ENCODE measurements around the gene DNAH3. TPM values are rescaled to one million over a fixed set of nuclear protein-coding genes. Genes with fewer than 3 reads are reported as not detected.

Gene DNAH3
- total RNA-seq, 2 donors from 2014 or later: 0.40 to 0.82 TPM

DNA sequence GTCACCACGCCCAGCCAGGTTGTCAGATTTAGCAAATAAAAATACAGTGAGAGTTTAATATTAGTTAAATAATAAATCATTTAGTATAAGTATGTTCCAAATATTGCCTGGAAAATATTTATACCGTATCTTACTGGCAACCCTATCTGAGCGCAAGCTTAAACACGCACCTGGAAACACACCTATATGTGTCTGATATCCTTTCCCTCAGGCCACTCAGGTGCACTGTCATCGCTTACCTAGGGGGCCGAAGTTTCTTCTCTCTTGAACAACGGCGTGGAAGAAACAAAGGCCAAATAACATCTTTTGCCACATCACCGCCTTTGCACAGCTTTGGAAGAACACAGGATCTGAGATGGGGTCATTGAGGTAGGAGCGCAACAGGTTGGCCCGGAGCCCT, 196.1 kb downstream of the DNAH3 start:
- no peak overlapping the region for H3K9ac ChIP-seq (ENCODE audit: extremely low read depth, low read length, poor library complexity, severe bottlenecking)
- Mint-ChIP-seq H3K27me3 (ENCODE audit: insufficient read depth) (no peaks in the 10 kb centered on the region), H3K36me3 (ENCODE audit: low read depth) (no peaks in the 10 kb centered on the region), H3K9me3 (no peaks in the 10 kb centered on the region), H3K27ac (no peak overlapping the region), H3K4me1 (no peaks in the 10 kb centered on the region), H3K4me3 (no peak overlapping the region)
- H3K4me3 ChIP-seq (ENCODE audit: low read length): no peak overlapping the region
- H3K27ac ChIP-seq (ENCODE audit: low read depth, low read length): no peak overlapping the region
- H3K4me1 ChIP-seq (ENCODE audit: control insufficient read depth, insufficient read depth, low read length): no peaks in the 10 kb centered on the region
- H3K9me3 ChIP-seq (ENCODE audit: control insufficient read depth, low read length): no peaks in the 10 kb centered on the region
- no peak for DNase-seq
- H3K36me3 ChIP-seq (ENCODE audit: control insufficient read depth, insufficient read depth, low read length): no peaks in the 10 kb centered on the region
- 95 to 96% methylated on average over 7 to 11 of the region's 11 CpGs for WGBS, 2 experiments (ENCODE audit: insufficient coverage in 1 of 2, insufficient read length in 1 of 2)
- TF ChIP-seq, protein P1, sequence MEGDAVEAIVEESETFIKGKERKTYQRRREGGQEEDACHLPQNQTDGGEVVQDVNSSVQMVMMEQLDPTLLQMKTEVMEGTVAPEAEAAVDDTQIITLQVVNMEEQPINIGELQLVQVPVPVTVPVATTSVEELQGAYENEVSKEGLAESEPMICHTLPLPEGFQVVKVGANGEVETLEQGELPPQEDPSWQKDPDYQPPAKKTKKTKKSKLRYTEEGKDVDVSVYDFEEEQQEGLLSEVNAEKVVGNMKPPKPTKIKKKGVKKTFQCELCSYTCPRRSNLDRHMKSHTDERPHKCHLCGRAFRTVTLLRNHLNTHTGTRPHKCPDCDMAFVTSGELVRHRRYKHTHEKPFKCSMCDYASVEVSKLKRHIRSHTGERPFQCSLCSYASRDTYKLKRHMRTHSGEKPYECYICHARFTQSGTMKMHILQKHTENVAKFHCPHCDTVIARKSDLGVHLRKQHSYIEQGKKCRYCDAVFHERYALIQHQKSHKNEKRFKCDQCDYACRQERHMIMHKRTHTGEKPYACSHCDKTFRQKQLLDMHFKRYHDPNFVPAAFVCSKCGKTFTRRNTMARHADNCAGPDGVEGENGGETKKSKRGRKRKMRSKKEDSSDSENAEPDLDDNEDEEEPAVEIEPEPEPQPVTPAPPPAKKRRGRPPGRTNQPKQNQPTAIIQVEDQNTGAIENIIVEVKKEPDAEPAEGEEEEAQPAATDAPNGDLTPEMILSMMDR (conservative IDR thresholded peaks at IDR 0.05): no peak
- H3K27me3 ChIP-seq (ENCODE audit: control insufficient read depth, insufficient read depth, low read length, poor library complexity, severe bottlenecking): no peaks in the 10 kb centered on the region

- Mint-ChIP-seq H3K36me3 (ENCODE audit: low read depth) (no peaks in the 10 kb centered on the region), H3K4me3 (no peak overlapping the region), H3K27ac (no peak overlapping the region), H3K27me3 (ENCODE audit: insufficient read depth) (no peaks in the 10 kb centered on the region), H3K4me1 (no peaks in the 10 kb centered on the region), H3K9me3 (no peaks in the 10 kb centered on the region)
- Histone ChIP-seq H3K27ac (ENCODE audit: low read depth, low read length) (no peak overlapping the region), H3K9ac (ENCODE audit: extremely low read depth, low read length, poor library complexity, severe bottlenecking) (no peak overlapping the region), H3K27me3 (ENCODE audit: control insufficient read depth, insufficient read depth, low read length, poor library complexity, severe bottlenecking) (no peaks in the 10 kb centered on the region), H3K36me3 (ENCODE audit: control insufficient read depth, insufficient read depth, low read length) (no peaks in the 10 kb centered on the region), H3K4me3 (ENCODE audit: low read length) (no peak overlapping the region), H3K9me3 (ENCODE audit: control insufficient read depth, low read length) (no peaks in the 10 kb centered on the region), H3K4me1 (ENCODE audit: control insufficient read depth, insufficient read depth, low read length) (no peaks in the 10 kb centered on the region)
- 91 to 93% methylated on average over 12 to 13 of the region's 13 CpGs for WGBS, 2 experiments (ENCODE audit: insufficient coverage in 1 of 2, insufficient read length in 1 of 2)
- no peak for DNase-seq
- TF ChIP-seq, protein P1 (conservative IDR thresholded peaks at IDR 0.05): no peak
Measured at GRCh38 chr16:20952139-20952920, 198.3 kb downstream of the DNAH3 start.

DNA sequence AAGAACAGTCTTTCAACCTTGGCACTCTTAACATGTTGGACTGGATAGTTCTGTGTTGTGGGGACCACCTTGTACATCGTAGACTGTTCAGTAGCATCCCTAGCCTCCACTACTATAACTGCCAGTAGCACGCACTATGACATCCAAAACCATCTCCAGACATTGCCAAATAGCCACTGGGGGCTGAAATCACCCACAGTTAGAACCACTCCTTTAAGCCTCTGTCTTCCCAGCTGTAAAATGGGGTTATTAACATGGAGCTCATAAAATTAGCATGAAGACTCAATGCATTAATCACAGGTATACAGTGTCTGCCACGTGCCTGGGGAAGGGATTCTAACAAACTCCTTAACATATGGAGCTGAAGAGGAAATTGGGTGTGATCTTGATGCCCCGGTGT, 200.4 kb downstream of the DNAH3 start:
- Histone ChIP-seq H3K4me1 (ENCODE audit: control insufficient read depth, insufficient read depth, low read length) (no peaks in the 10 kb centered on the region), H3K9me3 (ENCODE audit: control insufficient read depth, low read length) (no peaks in the 10 kb centered on the region), H3K27ac (ENCODE audit: low read depth, low read length) (no peak overlapping the region), H3K9ac (ENCODE audit: extremely low read depth, low read length, poor library complexity, severe bottlenecking) (no peak overlapping the region), H3K36me3 (ENCODE audit: control insufficient read depth, insufficient read depth, low read length) (no peaks in the 10 kb centered on the region), H3K4me3 (ENCODE audit: low read length) (no peak overlapping the region), H3K27me3 (ENCODE audit: control insufficient read depth, insufficient read depth, low read length, poor library complexity, severe bottlenecking) (no peaks in the 10 kb centered on the region)
- Mint-ChIP-seq H3K36me3 (ENCODE audit: low read depth) (no peaks in the 10 kb centered on the region), H3K27ac (no peak overlapping the region), H3K27me3 (ENCODE audit: insufficient read depth) (no peaks in the 10 kb centered on the region), H3K9me3 (no peaks in the 10 kb centered on the region), H3K4me1 (peaks cover 7% of the 10 kb centered on the region), H3K4me3 (no peak overlapping the region)
- DNase-seq: no peak
- WGBS, 2 experiments (ENCODE audit: insufficient coverage in 1 of 2, insufficient read length in 1 of 2): 90 to 95% methylated on average over 2 to 4 of the region's 4 CpGs
- TF ChIP-seq, protein P1 (conservative IDR thresholded peaks at IDR 0.05): no peak

Measured in endodermal cell (in vitro differentiated cells).